Measurements from ENCODE around the gene CD79A. TPM values are rescaled to one million over a fixed set of nuclear protein-coding genes. Genes with fewer than 3 reads are reported as not detected.

CD79A gene
- total RNA-seq (1 to 10 TPM in 1 of 10 donors, under 1 TPM in 2, not detected in 7; 0.17 to 1.4 (median 0.18) TPM), polyA plus RNA-seq (under 1 TPM in 1 of 2 donors, not detected in 1; 0.39 TPM)
- long read RNA-seq, donor 1: 0 reads
- long read RNA-seq, donor 2: 0 reads
- long read RNA-seq, donor 3: 0 reads

DNA sequence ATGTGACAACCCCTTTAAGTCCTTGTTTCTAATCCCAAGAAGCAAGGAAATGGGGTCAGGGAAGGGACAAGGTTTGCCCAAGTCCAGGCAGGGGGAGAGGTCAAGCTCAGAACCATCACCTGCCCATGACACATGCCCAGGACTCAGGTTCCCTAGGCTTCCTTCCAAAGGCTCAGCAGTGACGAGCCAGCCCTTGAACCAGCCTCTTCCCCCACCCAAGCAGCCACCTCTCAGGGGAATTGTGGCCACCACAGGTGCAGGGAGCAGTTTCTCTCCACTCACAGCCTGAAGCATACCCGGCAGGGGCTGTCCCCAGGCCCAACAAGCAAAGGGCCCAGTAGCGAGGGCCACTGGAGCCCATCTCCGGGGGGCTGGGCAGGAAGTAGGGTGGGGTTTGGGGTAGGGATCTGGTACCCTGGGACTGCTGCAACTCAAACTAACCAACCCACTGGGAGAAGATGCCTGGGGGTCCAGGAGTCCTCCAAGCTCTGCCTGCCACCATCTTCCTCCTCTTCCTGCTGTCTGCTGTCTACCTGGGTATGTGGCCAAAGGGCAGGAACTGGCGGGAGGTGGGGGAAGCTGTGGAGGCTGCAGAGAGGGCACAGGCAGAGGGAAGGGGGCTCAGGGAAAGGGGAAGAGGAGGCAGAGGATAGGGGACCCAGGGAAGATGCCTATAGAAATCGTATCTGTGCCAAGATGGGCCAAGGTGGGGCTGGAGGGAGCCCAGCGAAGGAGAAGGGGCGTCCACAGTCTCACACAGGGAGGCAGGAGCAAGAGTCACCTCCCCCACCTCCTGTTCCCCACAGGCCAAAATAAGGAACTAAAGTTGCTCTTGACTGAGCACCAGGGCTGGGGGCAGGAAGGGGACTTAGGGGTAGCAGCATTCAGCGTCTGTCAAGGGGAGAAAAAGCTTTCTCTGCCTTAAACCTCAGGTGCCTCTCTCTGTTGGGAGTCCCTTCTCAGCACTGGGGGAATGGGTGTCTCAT lies at the start of gene CD79A:
CD79A (plus strand) TSS at position 433 of the 986 bp plus-strand sequence; CDS start at position 459, 26 bp downstream.
- Histone ChIP-seq H3K9me3 (no peaks in the 10 kb centered on the region), H3K27ac (peak within 1 kb of the TSS in 1 of 10 donors; percentile 86), H3K27me3 (no peaks in the 10 kb centered on the region), H3K36me3 (peaks cover 0 to 4% (median 2%) of the 10 kb centered on the region in 9 donors), H3K4me3 (no peak within 1 kb of the TSS), H3K4me1 (peaks cover 0 to 68% (median 15%) of the 10 kb centered on the region in 9 donors)
- intact Hi-C loops (cut with DNase I): loop anchor here in 3 of 10 donors (5.0 to 10.0 kb wide), 2 partner anchors 58 to 60 kb away; no protein-coding TSS in a partner anchor
- DNase-seq: no peak
- no peak for ATAC-seq
- 65 to 73% methylated on average over 9 of the region's 9 CpGs for WGBS, 2 donors
- no peak for TF ChIP-seq CTCF (IDR thresholded peaks at IDR 0.05)

DNA sequence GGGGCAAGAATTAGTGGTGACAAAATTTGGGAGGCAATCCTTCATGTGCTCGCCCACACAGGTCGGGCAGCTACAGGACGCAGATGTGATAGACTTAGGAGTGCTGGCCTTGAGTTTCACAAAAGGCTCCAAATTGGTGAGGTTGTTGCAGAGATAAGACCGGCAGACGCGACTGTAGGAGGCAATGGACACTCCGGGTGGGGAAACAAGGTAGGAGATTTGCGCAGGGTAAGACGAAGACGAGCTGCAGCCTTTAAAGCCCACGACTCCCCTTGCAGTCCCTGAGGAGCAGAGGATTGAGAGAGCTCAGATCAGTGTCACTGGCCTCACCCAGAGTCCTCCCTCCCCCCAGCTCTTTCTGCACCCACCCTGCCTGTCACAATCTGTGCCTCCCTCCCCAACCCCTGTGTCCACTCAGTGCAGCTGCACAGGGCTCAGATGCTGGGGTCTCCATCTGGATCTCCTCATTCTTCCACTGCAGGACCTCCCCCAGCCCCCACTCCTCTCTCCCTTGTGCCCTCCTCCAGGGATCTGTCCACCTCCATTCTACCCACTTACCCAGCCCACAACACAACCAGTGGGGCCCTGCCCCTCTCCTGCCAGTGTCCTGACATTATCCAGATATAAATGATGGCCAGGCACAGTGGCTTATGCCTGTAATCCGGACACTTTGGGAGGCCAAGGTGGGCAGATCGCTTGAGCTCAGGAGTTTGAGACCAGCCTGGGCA lies 38.9 kb upstream of the CD79A start:
- Histone ChIP-seq H3K9me3 (no peaks in the 10 kb centered on the region), H3K27me3 (peaks cover 0 to 79% (median 49%) of the 10 kb centered on the region in 7 donors), H3K36me3 (no peaks in the 10 kb centered on the region), H3K27ac (no peak overlapping the region), H3K4me1 (no peaks in the 10 kb centered on the region), H3K4me3 (no peak overlapping the region)
- no peak for TF ChIP-seq CTCF (IDR thresholded peaks at IDR 0.05)
- DNase-seq: no peak
- no peak for ATAC-seq
- intact Hi-C loops (cut with DNase I): no loop called here
- 37 to 41% methylated on average over 13 of the region's 13 CpGs for WGBS, 2 donors

- Histone ChIP-seq H3K4me1 (no peaks in the 10 kb centered on the region), H3K4me3 (no peak overlapping the region), H3K27me3 (peaks cover 0 to 74% (median 49%) of the 10 kb centered on the region in 7 donors), H3K36me3 (no peaks in the 10 kb centered on the region), H3K27ac (no peak overlapping the region), H3K9me3 (no peaks in the 10 kb centered on the region)
- ATAC-seq (no peak), DNase-seq (no peak)
- TF ChIP-seq CTCF (IDR thresholded peaks at IDR 0.05): no peak
- intact Hi-C loops (cut with DNase I): no loop called here
- 60 to 70% methylated on average over 2 of the region's 2 CpGs for WGBS, 2 donors
Observed at GRCh38 chr19:41839211-41839610, 37.9 kb upstream of the CD79A start.

DNA sequence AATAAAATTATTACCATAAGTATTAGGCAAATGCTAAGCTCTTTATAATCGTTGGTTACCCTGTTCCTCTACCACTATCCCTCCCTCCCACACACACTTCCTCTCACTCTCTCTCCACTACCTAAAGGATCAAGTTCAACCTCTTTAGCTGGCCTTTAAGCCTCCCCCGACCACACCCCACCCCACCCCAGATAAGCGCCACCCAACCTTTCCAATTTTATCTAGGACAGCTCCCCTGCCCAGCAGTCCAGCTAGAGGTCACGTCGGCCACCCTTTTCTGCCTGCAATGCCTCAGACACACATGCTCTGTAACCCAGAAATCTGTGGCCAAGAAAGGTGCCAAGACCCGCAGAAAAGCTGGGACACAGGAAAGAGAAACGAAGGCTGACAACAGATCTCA lies 33.7 kb upstream of the CD79A start:
- intact Hi-C loops (cut with DNase I): no loop called here
- Histone ChIP-seq H3K4me1 (no peaks in the 10 kb centered on the region), H3K9me3 (no peaks in the 10 kb centered on the region), H3K27ac (no peak overlapping the region), H3K36me3 (no peaks in the 10 kb centered on the region), H3K4me3 (no peak overlapping the region), H3K27me3 (peaks cover 0 to 46% (median 25%) of the 10 kb centered on the region in 7 donors)
- 36 to 37% methylated on average over 7 of the region's 7 CpGs for WGBS, 2 donors
- ATAC-seq: no peak
- no peak for DNase-seq
- TF ChIP-seq CTCF (IDR thresholded peaks at IDR 0.05): no peak
